SU-DHL-6 (cell line): ENCODE measurements around the gene ADD3.

Experiments
- H2AFZ ChIP-seq: fragments of 200-600 bp; sonication (generic); 2 replicates; pipeline ENCODE4 v1.6.1; 2014; ENCODE audit warnings: low read depth, mild to moderate bottlenecking, moderate library complexity, mixed read lengths, antibody characterized with exemption, low read length; ENCODE audit not compliant: severe bottlenecking
- H3F3A ChIP-seq: fragments of 200-600 bp; shearing (Covaris generic); 2 replicates; pipeline ENCODE4 v1.6.0; 2016; ENCODE audit warnings: antibody characterized with exemption, mild to moderate bottlenecking; ENCODE audit not compliant: insufficient read depth
- H3K27ac ChIP-seq: fragments of 200-600 bp; sonication (generic); 2 replicates; pipeline ENCODE4 v1.5.1; 2016; ENCODE audit warnings: low read depth, mild to moderate bottlenecking, low read length, moderate library complexity, mixed read lengths
- H3K27me3 ChIP-seq: fragments of 200-600 bp; sonication (generic), shearing (Covaris generic); 2 replicates; pipeline ENCODE4 v1.6.0; 2014; ENCODE audit warnings: mild to moderate bottlenecking, low read length
- H3K36me3 ChIP-seq: fragments of 200-600 bp; sonication (generic); 2 replicates; pipeline ENCODE4 v1.6.1; 2014; ENCODE audit warnings: mild to moderate bottlenecking, low read length, mixed read lengths
- H3K4me2 ChIP-seq: fragments of 300-600, 200-600 bp; shearing (Covaris generic), sonication (generic); 2 replicates; pipeline ENCODE4 v1.6.0; 2014; ENCODE audit warnings: low read length, low read depth, mild to moderate bottlenecking; ENCODE audit not compliant: poor library complexity, severe bottlenecking
- H3K4me3 ChIP-seq: fragments of 200-600 bp; sonication (generic); 2 replicates; pipeline ENCODE4 v1.5.1; 2014; ENCODE audit warnings: antibody characterized with exemption, low read length, mild to moderate bottlenecking, mixed read lengths; ENCODE audit not compliant: insufficient read depth, poor library complexity, severe bottlenecking
- H3K79me2 ChIP-seq: fragments of 200-600 bp; sonication (generic); 2 replicates; pipeline ENCODE4 v1.6.1; 2014; ENCODE audit warnings: mild to moderate bottlenecking, low read length, moderate library complexity; ENCODE audit not compliant: insufficient read depth
- H3K9ac ChIP-seq: fragments of 200-600 bp; sonication (generic); 2 replicates; pipeline ENCODE4 v1.7.0; 2014; ENCODE audit warnings: mild to moderate bottlenecking, low read length
- H3K9me2 ChIP-seq: fragments of 200-600 bp; sonication (generic); replicated peaks from 2 replicates; pipeline ENCODE4 v1.6.1; 2014; ENCODE audit warnings: low read length; ENCODE audit not compliant: insufficient read depth
- H3K9me3 ChIP-seq: fragments of 200-600 bp; sonication (generic); 2 replicates; pipeline ENCODE4 v1.6.1; 2014; ENCODE audit warnings: low read length, mixed read lengths; ENCODE audit not compliant: insufficient read depth
- H4K20me1 ChIP-seq: fragments of 200-600 bp; sonication (generic); 2 replicates; pipeline ENCODE4 v1.6.1; 2014; ENCODE audit warnings: low read depth, mild to moderate bottlenecking, antibody characterized with exemption, low read length, moderate library complexity, mixed read lengths
- EZH2phosphoT487 ChIP-seq: fragments of 200-600 bp; sonication (generic), shearing (Covaris generic); conservative IDR thresholded peaks from 2 replicates; pipeline ENCODE4 v1.6.1; 2018; ENCODE audit warnings: mild to moderate bottlenecking, antibody characterized with exemption, low read length, moderate library complexity, mixed read lengths
- TF ChIP-seq, protein P1 (sequence below): fragments of 200-600 bp; sonication (generic); IDR thresholded peaks from one replicate; pipeline ENCODE4 v1.5.1; 2017; ENCODE audit warnings: antibody characterized with exemption, mild to moderate bottlenecking, low read length, moderate library complexity; ENCODE audit not compliant: insufficient read depth, poor library complexity, severe bottlenecking

The ADD3 gene

DNA sequence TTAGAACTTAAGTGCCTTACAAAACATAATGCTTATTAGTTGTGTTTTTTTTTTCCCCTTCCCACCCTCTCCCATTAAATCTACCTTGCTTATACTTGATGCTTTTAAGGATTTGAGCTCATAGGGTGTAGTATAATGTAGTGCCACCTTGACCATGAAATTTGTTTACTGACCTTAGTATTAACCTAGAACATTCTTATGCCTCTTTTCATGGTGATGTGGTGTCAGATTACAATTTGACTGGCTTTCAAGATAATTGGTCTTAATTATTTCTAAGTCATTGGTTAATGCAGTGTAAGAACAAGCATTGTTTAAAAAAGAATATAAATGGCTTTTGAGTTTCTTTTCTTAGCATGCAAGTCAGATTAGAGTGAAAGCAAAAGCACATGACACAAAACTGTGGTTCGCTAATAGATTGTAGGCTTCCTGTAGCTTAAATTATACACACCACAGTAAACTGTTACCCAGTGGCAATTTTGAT, 61.8 kb downstream of the ADD3 start:
- no peaks in the 10 kb centered on the region for H3K9me2 ChIP-seq
- H3K27me3 ChIP-seq, result no peaks in the 10 kb centered on the region
- peak overlapping the region; percentile 43 for H3K4me3 ChIP-seq
- no peak overlapping the region for H2AFZ ChIP-seq
- no peaks in the 10 kb centered on the region for H3K36me3 ChIP-seq
- H3K4me2 ChIP-seq, result peak overlapping the region; percentile 99
- peaks cover 85% of the 10 kb centered on the region for H3K79me2 ChIP-seq
- no peaks in the 10 kb centered on the region for H3K9me3 ChIP-seq
- H3K27ac ChIP-seq, result peak overlapping the region; percentile 96
- H3K9ac ChIP-seq, result peak overlapping the region; percentile 55
- H3F3A ChIP-seq, result peaks cover 73% of the 10 kb centered on the region
- H4K20me1 ChIP-seq, result no peaks in the 10 kb centered on the region
- TF ChIP-seq, protein P1, sequence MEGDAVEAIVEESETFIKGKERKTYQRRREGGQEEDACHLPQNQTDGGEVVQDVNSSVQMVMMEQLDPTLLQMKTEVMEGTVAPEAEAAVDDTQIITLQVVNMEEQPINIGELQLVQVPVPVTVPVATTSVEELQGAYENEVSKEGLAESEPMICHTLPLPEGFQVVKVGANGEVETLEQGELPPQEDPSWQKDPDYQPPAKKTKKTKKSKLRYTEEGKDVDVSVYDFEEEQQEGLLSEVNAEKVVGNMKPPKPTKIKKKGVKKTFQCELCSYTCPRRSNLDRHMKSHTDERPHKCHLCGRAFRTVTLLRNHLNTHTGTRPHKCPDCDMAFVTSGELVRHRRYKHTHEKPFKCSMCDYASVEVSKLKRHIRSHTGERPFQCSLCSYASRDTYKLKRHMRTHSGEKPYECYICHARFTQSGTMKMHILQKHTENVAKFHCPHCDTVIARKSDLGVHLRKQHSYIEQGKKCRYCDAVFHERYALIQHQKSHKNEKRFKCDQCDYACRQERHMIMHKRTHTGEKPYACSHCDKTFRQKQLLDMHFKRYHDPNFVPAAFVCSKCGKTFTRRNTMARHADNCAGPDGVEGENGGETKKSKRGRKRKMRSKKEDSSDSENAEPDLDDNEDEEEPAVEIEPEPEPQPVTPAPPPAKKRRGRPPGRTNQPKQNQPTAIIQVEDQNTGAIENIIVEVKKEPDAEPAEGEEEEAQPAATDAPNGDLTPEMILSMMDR, result no peak
- TF ChIP-seq EZH2phosphoT487, result no peak

DNA sequence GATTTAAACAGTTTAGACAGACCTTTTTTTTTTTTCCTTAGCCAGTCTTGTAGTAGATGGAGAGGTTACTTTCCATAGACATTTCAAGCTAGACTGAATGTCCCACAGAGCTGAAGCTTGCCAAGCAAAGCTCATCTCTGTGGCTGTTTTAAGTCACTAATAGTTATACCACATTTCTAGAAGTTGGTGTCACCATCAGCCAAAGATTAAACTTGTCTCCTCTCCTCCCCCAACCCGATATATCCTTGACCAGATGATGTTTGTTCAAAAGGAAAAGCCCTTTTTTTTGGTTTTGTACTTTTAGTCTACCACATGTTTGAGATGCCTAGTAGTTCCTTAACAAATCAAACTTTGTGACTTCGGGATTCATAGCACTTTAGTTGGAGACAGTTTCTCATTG, 66.1 kb downstream of the ADD3 start:
- Histone ChIP-seq H3K27ac (peak overlapping the region; percentile 87), H3K27me3 (no peaks in the 10 kb centered on the region), H3K9me3 (no peaks in the 10 kb centered on the region), H3K4me3 (no peak overlapping the region), H4K20me1 (no peaks in the 10 kb centered on the region), H3K36me3 (no peaks in the 10 kb centered on the region), H3K79me2 (peaks cover 92% of the 10 kb centered on the region), H3K9me2 (no peaks in the 10 kb centered on the region), H2AFZ (no peak overlapping the region), H3K4me2 (peak overlapping the region; percentile 79), H3K9ac (no peak overlapping the region), H3F3A (peaks cover 58% of the 10 kb centered on the region)
- no peak for TF ChIP-seq EZH2phosphoT487
- TF ChIP-seq, protein P1, result no peak

DNA sequence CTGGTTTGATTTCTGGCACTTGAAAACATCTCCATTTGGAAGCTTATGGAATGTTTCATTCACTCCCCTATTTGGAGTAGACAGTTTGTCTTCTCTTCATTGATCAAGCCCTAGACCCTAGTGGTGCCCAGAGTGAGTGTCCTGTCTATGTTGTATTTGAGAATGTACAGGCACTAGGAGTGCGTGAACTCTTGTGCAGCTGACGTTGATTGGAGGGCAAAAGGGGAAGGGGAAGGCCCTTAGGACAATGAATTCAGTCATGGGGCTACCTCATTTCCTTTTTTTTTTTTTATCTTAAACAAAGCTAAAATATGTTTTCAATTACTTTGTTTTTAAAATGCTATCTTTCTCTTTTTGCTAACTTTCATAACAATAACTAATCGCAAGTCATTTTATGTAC, 66.5 kb downstream of the ADD3 start:
- no peak for TF ChIP-seq EZH2phosphoT487
- TF ChIP-seq, protein P1, result no peak
- Histone ChIP-seq H4K20me1 (no peaks in the 10 kb centered on the region), H3K4me3 (no peak overlapping the region), H3K4me2 (peak overlapping the region; percentile 79), H3K79me2 (peaks cover 92% of the 10 kb centered on the region), H3K36me3 (no peaks in the 10 kb centered on the region), H2AFZ (no peak overlapping the region), H3K9me3 (no peaks in the 10 kb centered on the region), H3K27me3 (no peaks in the 10 kb centered on the region), H3F3A (peaks cover 54% of the 10 kb centered on the region), H3K9ac (peak overlapping the region; percentile 43; the same call in 1 of the 2 replicates), H3K27ac (peak overlapping the region; percentile 87), H3K9me2 (no peaks in the 10 kb centered on the region)
